Osteocyte (in vitro differentiated cells): ENCODE measurements around the gene CACNA2D1. TPM values are rescaled to one million over a fixed set of nuclear protein-coding genes. Genes with fewer than 3 reads are reported as not detected.

Experiments used
- DNase-seq: peaks from one replicate; pipeline ENCODE4 v3.0.0; 2021; ENCODE audit warnings: mixed read lengths; ENCODE audit not compliant: unreplicated experiment; ENCODE audit errors: extremely low spot score
- H3K27ac Mint-ChIP-seq: one replicate; pipeline ENCODE4 v1.8.0; 2021; ENCODE audit warnings: mild to moderate bottlenecking, mixed read lengths; ENCODE audit not compliant: unreplicated experiment
- H3K27me3 Mint-ChIP-seq: one replicate; pipeline ENCODE4 v1.8.0; 2021; ENCODE audit warnings: mixed read lengths; ENCODE audit not compliant: unreplicated experiment
- H3K36me3 Mint-ChIP-seq: one replicate; pipeline ENCODE4 v1.8.0; 2021; ENCODE audit warnings: mixed read lengths; ENCODE audit not compliant: unreplicated experiment
- H3K4me1 Mint-ChIP-seq: one replicate; pipeline ENCODE4 v1.8.0; 2021; ENCODE audit warnings: mixed read lengths; ENCODE audit not compliant: unreplicated experiment
- H3K4me3 Mint-ChIP-seq: one replicate; pipeline ENCODE4 v1.8.0; 2021; ENCODE audit warnings: mild to moderate bottlenecking, moderate library complexity, mixed read lengths; ENCODE audit not compliant: unreplicated experiment
- H3K9me3 Mint-ChIP-seq: one replicate; pipeline ENCODE4 v1.8.0; 2021; ENCODE audit warnings: mixed read lengths; ENCODE audit not compliant: unreplicated experiment
- total RNA-seq: library from RNA; stranded (reverse); gene quantifications from 2 replicates; pipeline ENCODE4 v1.2.1, GENCODE V29; 2021
- TF ChIP-seq, protein P1 (sequence below): fragments of 200-600 bp; sonication (generic); IDR thresholded peaks from 2 replicates; pipeline ENCODE4 v1.5.0; 2021; ENCODE audit warnings: antibody characterized with exemption, mild to moderate bottlenecking, moderate library complexity

Gene CACNA2D1
- total RNA-seq, 1 donor from 2014 or later: 24.3 TPM

DNA sequence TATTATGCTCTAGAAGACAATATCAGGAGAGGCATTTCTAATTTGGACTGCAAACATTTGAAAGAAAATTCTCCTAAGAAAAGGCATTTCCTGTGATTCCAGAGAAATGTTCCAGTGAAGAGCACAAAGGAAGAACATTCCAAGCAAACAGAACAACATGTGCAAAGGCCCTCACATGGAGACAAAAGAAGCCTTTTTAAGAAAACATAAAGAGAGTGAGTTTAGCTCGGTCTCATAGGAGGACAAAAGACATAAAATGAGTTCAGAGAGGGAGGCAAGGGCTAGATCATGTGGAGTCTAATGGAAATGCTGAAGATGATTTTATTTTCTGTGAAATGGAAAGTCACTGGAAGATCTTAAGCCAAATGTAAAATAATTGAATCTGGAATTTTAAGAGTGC is 404.0 kb downstream of the CACNA2D1 start:
- Mint-ChIP-seq H3K27me3 (no peaks in the 10 kb centered on the region), H3K4me3 (no peak overlapping the region), H3K4me1 (peaks cover 27% of the 10 kb centered on the region), H3K36me3 (no peaks in the 10 kb centered on the region), H3K9me3 (no peaks in the 10 kb centered on the region), H3K27ac (peak overlapping the region; percentile 53)
- TF ChIP-seq, protein P1, sequence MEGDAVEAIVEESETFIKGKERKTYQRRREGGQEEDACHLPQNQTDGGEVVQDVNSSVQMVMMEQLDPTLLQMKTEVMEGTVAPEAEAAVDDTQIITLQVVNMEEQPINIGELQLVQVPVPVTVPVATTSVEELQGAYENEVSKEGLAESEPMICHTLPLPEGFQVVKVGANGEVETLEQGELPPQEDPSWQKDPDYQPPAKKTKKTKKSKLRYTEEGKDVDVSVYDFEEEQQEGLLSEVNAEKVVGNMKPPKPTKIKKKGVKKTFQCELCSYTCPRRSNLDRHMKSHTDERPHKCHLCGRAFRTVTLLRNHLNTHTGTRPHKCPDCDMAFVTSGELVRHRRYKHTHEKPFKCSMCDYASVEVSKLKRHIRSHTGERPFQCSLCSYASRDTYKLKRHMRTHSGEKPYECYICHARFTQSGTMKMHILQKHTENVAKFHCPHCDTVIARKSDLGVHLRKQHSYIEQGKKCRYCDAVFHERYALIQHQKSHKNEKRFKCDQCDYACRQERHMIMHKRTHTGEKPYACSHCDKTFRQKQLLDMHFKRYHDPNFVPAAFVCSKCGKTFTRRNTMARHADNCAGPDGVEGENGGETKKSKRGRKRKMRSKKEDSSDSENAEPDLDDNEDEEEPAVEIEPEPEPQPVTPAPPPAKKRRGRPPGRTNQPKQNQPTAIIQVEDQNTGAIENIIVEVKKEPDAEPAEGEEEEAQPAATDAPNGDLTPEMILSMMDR: no peak
- no peak for DNase-seq

DNA sequence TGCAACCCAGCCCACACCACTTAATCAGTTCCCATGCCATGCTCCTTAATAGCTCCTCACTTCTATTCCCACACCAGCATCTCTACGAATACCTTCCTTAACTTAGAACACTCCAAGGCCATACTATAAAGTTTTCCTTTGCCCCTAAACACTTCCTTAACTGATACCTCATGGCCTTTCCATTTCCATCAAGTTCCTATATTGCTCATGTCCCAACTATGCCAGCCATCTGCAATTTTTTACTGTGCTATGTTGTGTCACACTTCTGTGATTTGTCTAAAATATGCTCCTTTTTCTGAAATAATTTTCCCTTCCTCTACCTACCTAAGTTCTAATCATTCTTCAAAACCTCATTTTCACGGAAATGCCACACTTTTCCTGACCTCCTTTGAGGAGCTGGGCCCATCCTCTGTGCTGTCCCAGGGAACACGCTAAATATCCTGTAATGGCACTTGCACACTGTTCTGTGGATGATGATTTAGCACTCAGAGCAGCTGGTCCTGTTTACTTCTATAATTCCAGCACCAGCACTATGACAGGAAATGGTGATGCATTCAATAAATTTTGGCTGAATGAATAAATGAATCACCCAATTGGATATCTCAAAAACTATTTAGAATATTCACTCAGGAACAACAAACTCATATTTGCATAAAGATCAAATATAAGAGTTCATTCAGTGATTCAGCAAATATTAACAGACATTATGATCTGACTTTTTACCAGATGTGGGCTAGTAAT is 407.3 kb downstream of the CACNA2D1 start:
- Mint-ChIP-seq H3K4me1 (peaks cover 27% of the 10 kb centered on the region), H3K36me3 (peaks cover 3% of the 10 kb centered on the region), H3K27me3 (no peaks in the 10 kb centered on the region), H3K9me3 (no peaks in the 10 kb centered on the region), H3K4me3 (no peak overlapping the region), H3K27ac (no peak overlapping the region)
- TF ChIP-seq, protein P1: no peak
- DNase-seq: no peak

DNA sequence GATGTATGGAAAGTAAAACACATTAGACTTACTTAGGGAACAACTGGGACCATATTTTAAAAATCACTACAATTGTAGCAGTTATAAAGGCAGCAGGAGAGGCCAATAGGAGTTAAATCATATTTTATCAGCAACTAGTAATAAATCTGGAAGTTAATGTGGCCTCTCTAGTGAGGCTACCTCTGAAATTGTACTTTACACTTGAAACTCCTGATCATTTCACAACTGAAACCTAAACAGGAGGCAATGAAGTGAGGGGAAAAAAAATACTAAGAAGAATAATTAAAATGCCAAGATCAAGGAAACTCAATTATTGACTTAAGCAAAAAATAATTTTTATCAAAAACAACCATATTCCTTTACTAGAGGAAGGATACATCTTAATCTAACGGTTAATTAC is 408.1 kb downstream of the CACNA2D1 start:
- no peak overlapping the region for H3K4me3 Mint-ChIP-seq
- H3K27me3 Mint-ChIP-seq: no peaks in the 10 kb centered on the region
- no peak for DNase-seq
- TF ChIP-seq, protein P1: no peak
- H3K36me3 Mint-ChIP-seq: peaks cover 3% of the 10 kb centered on the region
- H3K9me3 Mint-ChIP-seq: no peaks in the 10 kb centered on the region
- no peak overlapping the region for H3K27ac Mint-ChIP-seq
- peaks cover 25% of the 10 kb centered on the region for H3K4me1 Mint-ChIP-seq

DNA sequence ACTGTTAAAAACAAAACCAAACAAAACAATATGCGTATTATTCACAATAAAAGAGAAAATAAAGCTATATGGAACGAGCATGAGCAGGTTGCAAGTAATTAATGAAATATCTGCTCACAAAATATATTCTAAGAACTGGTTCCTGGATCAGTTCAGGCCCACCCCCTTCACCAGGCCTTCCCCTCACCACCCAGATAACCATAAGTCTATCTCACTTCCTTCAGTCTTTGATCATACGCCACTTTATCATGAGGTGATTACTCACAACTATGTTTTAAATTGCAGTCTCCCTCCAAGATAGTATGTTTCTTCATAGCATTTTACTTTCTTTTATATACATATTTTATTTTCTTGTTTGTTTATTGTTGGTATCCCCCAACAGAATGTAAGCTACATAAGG is 410.7 kb downstream of the CACNA2D1 start:
- Mint-ChIP-seq H3K4me1 (peaks cover 8% of the 10 kb centered on the region), H3K27ac (no peak overlapping the region), H3K36me3 (peaks cover 3% of the 10 kb centered on the region), H3K27me3 (no peaks in the 10 kb centered on the region), H3K4me3 (no peak overlapping the region), H3K9me3 (no peaks in the 10 kb centered on the region)
- no peak for DNase-seq
- TF ChIP-seq, protein P1: no peak

DNA sequence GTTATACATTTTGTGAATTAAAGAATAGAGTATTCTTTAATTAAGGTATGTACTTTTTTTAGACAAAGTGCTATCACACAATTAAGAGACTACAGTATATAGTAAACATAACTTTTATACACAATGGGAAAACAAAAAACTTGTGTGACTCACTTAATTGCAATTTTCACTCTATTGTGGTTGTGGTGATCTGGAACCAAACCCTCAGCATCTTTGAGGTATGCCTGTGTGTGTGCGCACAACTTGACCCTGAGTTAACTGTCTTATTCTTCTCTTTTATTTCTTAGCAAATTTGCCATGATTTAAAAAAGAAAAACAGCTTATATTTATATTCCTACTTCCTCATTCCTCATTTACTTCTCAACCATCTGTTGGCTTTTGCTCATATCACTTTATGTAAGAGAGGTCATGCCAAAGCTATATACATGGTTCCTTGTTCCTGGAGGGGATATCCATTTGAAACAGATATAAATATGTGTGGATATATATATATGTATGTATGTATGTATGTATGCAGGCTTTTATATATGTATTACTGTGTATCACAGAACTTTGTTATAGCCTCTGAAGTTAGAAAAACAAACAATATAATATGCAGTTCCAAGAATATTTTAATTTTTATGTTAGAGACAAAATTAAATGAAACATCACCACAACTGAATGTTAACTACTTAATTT is 414.2 kb downstream of the CACNA2D1 start:
- no peak for DNase-seq
- H3K4me3 Mint-ChIP-seq: no peak overlapping the region
- peaks cover 3% of the 10 kb centered on the region for H3K36me3 Mint-ChIP-seq
- no peaks in the 10 kb centered on the region for H3K4me1 Mint-ChIP-seq
- no peaks in the 10 kb centered on the region for H3K9me3 Mint-ChIP-seq
- TF ChIP-seq, protein P1: no peak
- H3K27me3 Mint-ChIP-seq: no peaks in the 10 kb centered on the region
- H3K27ac Mint-ChIP-seq: no peak overlapping the region
